Loucy (cell line): ENCODE measurements around the gene ARFRP1.

Experiments used
- EZH2phosphoT487 ChIP-seq: fragments of 200-600 bp; IDR thresholded peaks from 2 replicates; pipeline ENCODE4 v1.6.1; 2018; ENCODE audit warnings: antibody characterized with exemption, mild to moderate bottlenecking, moderate library complexity, borderline replicate concordance
- TF ChIP-seq, protein P1 (sequence below): fragments of 200-600 bp; sonication (generic); conservative IDR thresholded peaks from 2 replicates; pipeline ENCODE4 v1.5.1; 2014; ENCODE audit warnings: mild to moderate bottlenecking, antibody characterized with exemption, low read length

DNA sequence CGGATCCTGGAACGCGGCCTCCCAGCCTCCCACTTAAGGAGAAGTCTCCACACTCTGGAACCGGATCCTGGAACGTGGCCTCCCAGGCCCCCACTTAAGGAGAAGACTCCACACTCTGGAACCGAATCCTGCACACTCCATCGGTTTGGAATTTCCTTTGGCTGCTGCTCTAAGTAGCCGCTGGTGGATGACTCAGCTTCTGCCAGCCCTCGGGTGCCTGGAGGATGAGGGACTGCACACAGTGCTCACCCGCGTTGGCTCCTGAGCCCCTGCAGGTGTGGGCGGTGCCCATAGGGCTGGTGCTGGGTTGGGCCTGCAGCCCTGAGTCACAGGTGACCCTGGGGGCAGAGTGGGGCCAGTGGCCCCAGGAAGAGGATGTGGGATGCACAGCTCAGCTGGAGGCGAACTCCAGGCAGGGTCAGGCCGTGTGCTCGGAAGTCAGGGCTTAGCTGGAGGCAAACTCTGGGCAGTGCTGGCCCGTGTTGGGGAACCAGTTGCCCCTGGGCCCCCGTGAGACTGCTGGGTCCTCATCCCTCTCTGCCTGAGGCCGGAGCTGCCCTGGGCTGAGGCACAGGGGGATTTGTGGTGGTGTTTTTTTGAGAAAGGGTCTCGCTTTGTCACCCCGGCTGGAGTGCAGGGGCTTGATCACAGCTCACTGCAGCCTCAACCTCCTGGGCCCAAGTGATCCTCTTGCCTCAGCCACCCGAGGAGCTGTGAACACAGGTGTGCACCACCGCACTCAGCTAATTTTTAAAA is 25.2 kb downstream of the ARFRP1 start:
- TF ChIP-seq, protein P1, sequence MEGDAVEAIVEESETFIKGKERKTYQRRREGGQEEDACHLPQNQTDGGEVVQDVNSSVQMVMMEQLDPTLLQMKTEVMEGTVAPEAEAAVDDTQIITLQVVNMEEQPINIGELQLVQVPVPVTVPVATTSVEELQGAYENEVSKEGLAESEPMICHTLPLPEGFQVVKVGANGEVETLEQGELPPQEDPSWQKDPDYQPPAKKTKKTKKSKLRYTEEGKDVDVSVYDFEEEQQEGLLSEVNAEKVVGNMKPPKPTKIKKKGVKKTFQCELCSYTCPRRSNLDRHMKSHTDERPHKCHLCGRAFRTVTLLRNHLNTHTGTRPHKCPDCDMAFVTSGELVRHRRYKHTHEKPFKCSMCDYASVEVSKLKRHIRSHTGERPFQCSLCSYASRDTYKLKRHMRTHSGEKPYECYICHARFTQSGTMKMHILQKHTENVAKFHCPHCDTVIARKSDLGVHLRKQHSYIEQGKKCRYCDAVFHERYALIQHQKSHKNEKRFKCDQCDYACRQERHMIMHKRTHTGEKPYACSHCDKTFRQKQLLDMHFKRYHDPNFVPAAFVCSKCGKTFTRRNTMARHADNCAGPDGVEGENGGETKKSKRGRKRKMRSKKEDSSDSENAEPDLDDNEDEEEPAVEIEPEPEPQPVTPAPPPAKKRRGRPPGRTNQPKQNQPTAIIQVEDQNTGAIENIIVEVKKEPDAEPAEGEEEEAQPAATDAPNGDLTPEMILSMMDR = no peak
- TF ChIP-seq EZH2phosphoT487 = no peak
